Loucy (cell line): ENCODE measurements around the gene MAFB.

Source experiments
- H2AFZ ChIP-seq: fragments of 200-600 bp; sonication (generic); 2 replicates; pipeline ENCODE4 v1.6.0; 2016; ENCODE audit warnings: antibody characterized with exemption, mild to moderate bottlenecking, low read length, moderate library complexity
- H3F3A ChIP-seq: fragments of 200-600 bp; 2 replicates; pipeline ENCODE4 v1.6.0; 2016; ENCODE audit warnings: antibody characterized with exemption, low read depth, mild to moderate bottlenecking
- H3K27me3 ChIP-seq: fragments of 200-600 bp; sonication (generic); 2 replicates; pipeline ENCODE4 v1.6.1; 2014; ENCODE audit warnings: low read length, mild to moderate bottlenecking; ENCODE audit not compliant: insufficient read depth, poor library complexity, severe bottlenecking
- H3K36me3 ChIP-seq: fragments of 200-600 bp; sonication (generic); 2 replicates; pipeline ENCODE4 v1.6.1; 2016; ENCODE audit warnings: low read length; ENCODE audit not compliant: insufficient read depth
- H3K4me1 ChIP-seq: fragments of 200-600 bp; sonication (generic); 2 replicates; pipeline ENCODE4 v1.5.1; 2014; ENCODE audit warnings: low read length, mild to moderate bottlenecking; ENCODE audit not compliant: insufficient read depth, poor library complexity, severe bottlenecking
- H3K4me2 ChIP-seq: fragments of 200-600 bp; sonication (generic); 2 replicates; pipeline ENCODE4 v1.6.0; 2014; ENCODE audit warnings: antibody characterized with exemption, low read length, low read depth, mild to moderate bottlenecking; ENCODE audit not compliant: poor library complexity, severe bottlenecking
- H3K4me3 ChIP-seq: fragments of 200-600 bp; sonication (generic); 2 replicates; pipeline ENCODE4 v1.5.1; 2014; ENCODE audit warnings: low read length, mild to moderate bottlenecking, mixed read lengths; ENCODE audit not compliant: poor library complexity, severe bottlenecking
- H3K79me2 ChIP-seq: fragments of 200-600 bp; sonication (generic); 2 replicates; pipeline ENCODE4 v1.6.1; 2014; ENCODE audit warnings: low read length; ENCODE audit not compliant: insufficient read depth
- H3K9ac ChIP-seq: fragments of 200-600 bp; sonication (generic); 2 replicates; pipeline ENCODE4 v1.6.0; 2014; ENCODE audit warnings: mild to moderate bottlenecking, low read depth, low read length, moderate library complexity; ENCODE audit not compliant: poor library complexity, severe bottlenecking
- H3K9me2 ChIP-seq: fragments of 200-600 bp; sonication (generic); replicated peaks from 2 replicates; pipeline ENCODE4 v1.6.1; 2016; ENCODE audit warnings: low read depth, low read length, mixed read lengths
- H3K9me3 ChIP-seq: fragments of 200-600 bp; sonication (generic); 2 replicates; pipeline ENCODE4 v1.6.1; 2014; ENCODE audit warnings: mild to moderate bottlenecking, antibody characterized with exemption, low read length, low read depth; ENCODE audit not compliant: insufficient read depth
- H4K20me1 ChIP-seq: fragments of 200-600 bp; sonication (generic); 2 replicates; pipeline ENCODE4 v1.6.0; 2014; ENCODE audit warnings: antibody characterized with exemption, low read length, mild to moderate bottlenecking; ENCODE audit not compliant: insufficient read depth, poor library complexity, severe bottlenecking
- CTCF ChIP-seq: fragments of 200-600 bp; sonication (generic); conservative IDR thresholded peaks from 2 replicates; pipeline ENCODE4 v1.5.1; 2014; ENCODE audit warnings: mild to moderate bottlenecking, antibody characterized with exemption, low read length
- EZH2phosphoT487 ChIP-seq: fragments of 200-600 bp; IDR thresholded peaks from 2 replicates; pipeline ENCODE4 v1.6.1; 2018; ENCODE audit warnings: antibody characterized with exemption, mild to moderate bottlenecking, moderate library complexity, borderline replicate concordance

MAFB gene

GRCh38 chr20:40659567-40659966, 29.5 kb downstream of the MAFB start:
- TF ChIP-seq CTCF = no peak
- no peak for TF ChIP-seq EZH2phosphoT487
- Histone ChIP-seq H2AFZ (no peak overlapping the region), H4K20me1 (no peaks in the 10 kb centered on the region), H3K79me2 (no peaks in the 10 kb centered on the region), H3K4me3 (no peak overlapping the region), H3K4me1 (no peaks in the 10 kb centered on the region), H3F3A (no peaks in the 10 kb centered on the region), H3K9ac (no peak overlapping the region), H3K36me3 (no peaks in the 10 kb centered on the region), H3K27me3 (no peaks in the 10 kb centered on the region), H3K4me2 (no peak overlapping the region), H3K9me2 (no peaks in the 10 kb centered on the region), H3K9me3 (no peaks in the 10 kb centered on the region)

GRCh38 chr20:40658509-40658908, 30.5 kb downstream of the MAFB start:
- Histone ChIP-seq H2AFZ (no peak overlapping the region), H3K4me2 (no peak overlapping the region), H3F3A (no peaks in the 10 kb centered on the region), H3K4me3 (no peak overlapping the region), H3K9ac (no peak overlapping the region), H3K36me3 (no peaks in the 10 kb centered on the region), H4K20me1 (no peaks in the 10 kb centered on the region), H3K9me2 (no peaks in the 10 kb centered on the region), H3K27me3 (no peaks in the 10 kb centered on the region), H3K79me2 (no peaks in the 10 kb centered on the region), H3K4me1 (no peaks in the 10 kb centered on the region), H3K9me3 (no peaks in the 10 kb centered on the region)
- TF ChIP-seq EZH2phosphoT487 = no peak
- TF ChIP-seq CTCF = no peak

GRCh38 chr20:40657526-40657925, 31.5 kb downstream of the MAFB start:
- Histone ChIP-seq H3K4me3 (no peak overlapping the region), H3K27me3 (no peaks in the 10 kb centered on the region), H3K79me2 (no peaks in the 10 kb centered on the region), H3F3A (no peaks in the 10 kb centered on the region), H3K4me2 (no peak overlapping the region), H3K36me3 (no peaks in the 10 kb centered on the region), H3K4me1 (no peaks in the 10 kb centered on the region), H3K9me2 (no peaks in the 10 kb centered on the region), H4K20me1 (no peaks in the 10 kb centered on the region), H3K9ac (no peak overlapping the region), H2AFZ (no peak overlapping the region), H3K9me3 (no peaks in the 10 kb centered on the region)
- TF ChIP-seq EZH2phosphoT487 (no peak), CTCF (no peak)
